NCI-H1436 (cell line): ENCODE measurements around the gene LAMTOR5.
A peak's percentile ranks its signal among the peaks of the same experiment; 100 is the strongest.
"Not testable (repeated sequence)": the region's sequence is repeated elsewhere in the genome, so short reads cannot be mapped to it uniquely, and the experiment has no call there.

ENCODE experiments used
- DNase-seq: peaks from one replicate; lab custom pipeline; 2025; lab: John Stamatoyannopoulos, UW

The LAMTOR5 gene

GRCh38 chr1:110407260-110408210 is at the start of gene LAMTOR5:
TSS of gene LAMTOR5 (minus strand) at chr1:110407694. CDS start at chr1:110407620, 74 bp downstream.
- peak; percentile 72 for DNase-seq

GRCh38 chr1:110457206-110457605 is 49.7 kb upstream of the LAMTOR5 start:
- DNase-seq: no peak

GRCh38 chr1:110455151-110455550 is 47.7 kb upstream of the LAMTOR5 start:
- no peak for DNase-seq

GRCh38 chr1:110454328-110454727 is 46.8 kb upstream of the LAMTOR5 start:
- DNase-seq: no peak

- no peak for DNase-seq
These were observed 46.3 kb upstream of the LAMTOR5 start for GRCh38 chr1:110453829-110454228.

GRCh38 chr1:110452330-110452729 is 44.8 kb upstream of the LAMTOR5 start:
- no peak for DNase-seq

- no peak for DNase-seq
These were observed 43.4 kb upstream of the LAMTOR5 start, which contains the start of gene PROK1 for GRCh38 chr1:110450929-110451328. TSS of gene PROK1 (plus strand) at chr1:110451149. CDS start at chr1:110451217, 68 bp downstream.

- no peak for DNase-seq
These were observed 42.5 kb upstream of the LAMTOR5 start for GRCh38 chr1:110449661-110450651.

- DNase-seq: no peak
These were observed 37.1 kb upstream of the LAMTOR5 start for GRCh38 chr1:110444561-110444960.

GRCh38 chr1:110443451-110443850 is 36.0 kb upstream of the LAMTOR5 start:
- DNase-seq: no peak

GRCh38 chr1:110441888-110442287 is 34.4 kb upstream of the LAMTOR5 start:
- no peak for DNase-seq

- no peak for DNase-seq
These were observed 33.4 kb upstream of the LAMTOR5 start for GRCh38 chr1:110440877-110441276.

GRCh38 chr1:110439873-110440272 is 32.4 kb upstream of the LAMTOR5 start:
- not testable (repeated sequence) for DNase-seq

- DNase-seq: no peak
These were observed 31.4 kb upstream of the LAMTOR5 start for GRCh38 chr1:110438893-110439292.

- not testable (repeated sequence) for DNase-seq
These were observed 30.3 kb upstream of the LAMTOR5 start for GRCh38 chr1:110437645-110438299.

- DNase-seq: no peak
These were observed 29.1 kb upstream of the LAMTOR5 start for GRCh38 chr1:110436635-110437034.

- no peak for DNase-seq
These were observed 27.5 kb upstream of the LAMTOR5 start for GRCh38 chr1:110434946-110435345.

- no peak for DNase-seq
These were observed 26.3 kb upstream of the LAMTOR5 start for GRCh38 chr1:110433803-110434202.

- DNase-seq: no peak
These were observed 25.7 kb upstream of the LAMTOR5 start for GRCh38 chr1:110433213-110433612.

- DNase-seq: no peak
These were observed 23.4 kb upstream of the LAMTOR5 start for GRCh38 chr1:110430901-110431300.

GRCh38 chr1:110430366-110430765 is 22.9 kb upstream of the LAMTOR5 start:
- DNase-seq: no peak

GRCh38 chr1:110428946-110429345 is 21.5 kb upstream of the LAMTOR5 start:
- DNase-seq: no peak
